ENCODE data around the gene XRCC4.

DNA sequence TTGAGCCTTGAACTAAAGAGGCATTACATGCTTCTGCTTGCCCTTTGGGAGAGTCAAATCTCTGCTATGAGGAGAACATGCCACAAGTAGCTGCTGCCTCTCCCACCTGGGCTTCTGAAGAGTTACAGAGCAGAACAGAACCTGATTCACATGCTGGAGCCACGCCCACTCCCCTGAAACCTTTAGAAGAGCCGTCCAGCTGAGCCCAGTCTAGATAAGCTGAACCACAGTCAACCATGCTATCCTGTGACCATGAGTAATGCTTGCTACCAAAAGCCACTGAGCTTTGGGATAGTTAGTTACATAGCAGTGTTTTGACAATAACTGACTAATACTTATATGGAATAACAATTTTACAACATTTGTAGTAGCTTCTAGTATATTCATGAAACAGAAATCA is 283.2 kb downstream of the XRCC4 start:
- TF ChIP-seq ZNF121 (tag by site-specific recombination; IDR thresholded peaks at IDR 0.05) (no peak), ZNF175 (tag by site-specific recombination; IDR thresholded peaks at IDR 0.05) (no peak), ZNF202 (tag by site-specific recombination; IDR thresholded peaks at IDR 0.05; ENCODE audit: borderline replicate concordance) (no peak), CTCF (tag by site-specific recombination; IDR thresholded peaks at IDR 0.05) (no peak), KLF10 (tag by site-specific recombination; IDR thresholded peaks at IDR 0.05) (no peak), ZNF792 (tag by site-specific recombination; IDR thresholded peaks at IDR 0.05) (no peak), ZNF157 (tag by site-specific recombination; IDR thresholded peaks at IDR 0.05) (no peak), ZNF555 (tag by site-specific recombination; conservative IDR thresholded peaks at IDR 0.05) (no peak), ZNF416 (tag by site-specific recombination; IDR thresholded peaks at IDR 0.05) (no peak), ZNF501 (tag by site-specific recombination; IDR thresholded peaks at IDR 0.05) (no peak), ZNF624 (tag by site-specific recombination; IDR thresholded peaks at IDR 0.05) (no peak), ZNF423 (tag by site-specific recombination; IDR thresholded peaks at IDR 0.05) (no peak)
- TF ChIP-seq, protein P1, sequence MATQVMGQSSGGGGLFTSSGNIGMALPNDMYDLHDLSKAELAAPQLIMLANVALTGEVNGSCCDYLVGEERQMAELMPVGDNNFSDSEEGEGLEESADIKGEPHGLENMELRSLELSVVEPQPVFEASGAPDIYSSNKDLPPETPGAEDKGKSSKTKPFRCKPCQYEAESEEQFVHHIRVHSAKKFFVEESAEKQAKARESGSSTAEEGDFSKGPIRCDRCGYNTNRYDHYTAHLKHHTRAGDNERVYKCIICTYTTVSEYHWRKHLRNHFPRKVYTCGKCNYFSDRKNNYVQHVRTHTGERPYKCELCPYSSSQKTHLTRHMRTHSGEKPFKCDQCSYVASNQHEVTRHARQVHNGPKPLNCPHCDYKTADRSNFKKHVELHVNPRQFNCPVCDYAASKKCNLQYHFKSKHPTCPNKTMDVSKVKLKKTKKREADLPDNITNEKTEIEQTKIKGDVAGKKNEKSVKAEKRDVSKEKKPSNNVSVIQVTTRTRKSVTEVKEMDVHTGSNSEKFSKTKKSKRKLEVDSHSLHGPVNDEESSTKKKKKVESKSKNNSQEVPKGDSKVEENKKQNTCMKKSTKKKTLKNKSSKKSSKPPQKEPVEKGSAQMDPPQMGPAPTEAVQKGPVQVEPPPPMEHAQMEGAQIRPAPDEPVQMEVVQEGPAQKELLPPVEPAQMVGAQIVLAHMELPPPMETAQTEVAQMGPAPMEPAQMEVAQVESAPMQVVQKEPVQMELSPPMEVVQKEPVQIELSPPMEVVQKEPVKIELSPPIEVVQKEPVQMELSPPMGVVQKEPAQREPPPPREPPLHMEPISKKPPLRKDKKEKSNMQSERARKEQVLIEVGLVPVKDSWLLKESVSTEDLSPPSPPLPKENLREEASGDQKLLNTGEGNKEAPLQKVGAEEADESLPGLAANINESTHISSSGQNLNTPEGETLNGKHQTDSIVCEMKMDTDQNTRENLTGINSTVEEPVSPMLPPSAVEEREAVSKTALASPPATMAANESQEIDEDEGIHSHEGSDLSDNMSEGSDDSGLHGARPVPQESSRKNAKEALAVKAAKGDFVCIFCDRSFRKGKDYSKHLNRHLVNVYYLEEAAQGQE (tag by site-specific recombination; IDR thresholded peaks at IDR 0.05), result no peak
